ENCODE measurements around the gene PNPLA7.

GRCh38 chr9:137416006-137416562 is 134.1 kb downstream of the PNPLA7 start:
- TF ChIP-seq CTCF (IDR thresholded peaks at IDR 0.05) (no peak), POLR2A (IDR thresholded peaks at IDR 0.05) (no peak)

All from thyroid gland (tissue), 4 donors.